Prostate gland (tissue), 2 donors: Measurements from ENCODE around the gene COG5.

Source experiments
- POLR2AphosphoS5 ChIP-seq: sonication (generic); formaldehyde crosslinking; IDR thresholded peaks from one replicate; pipeline ENCODE4 v1.6.1; 2017; ENCODE audit warnings: antibody characterized with exemption
- TF ChIP-seq, protein P1 (sequence below), 4 experiments: fragments of 200-600 bp in 2 of 4; fragments of 450-650 bp in 2 of 4; sonication (generic) in 2 of 4; IDR thresholded peaks; 1 replicate in 3 of 4; 2 replicates in 1 of 4; pipeline ENCODE4 v1.5.1; 2016 to 2019; ENCODE audit warnings: antibody characterized with exemption in 4 of 4, mild to moderate bottlenecking in 2 of 4, moderate library complexity in 2 of 4

DNA sequence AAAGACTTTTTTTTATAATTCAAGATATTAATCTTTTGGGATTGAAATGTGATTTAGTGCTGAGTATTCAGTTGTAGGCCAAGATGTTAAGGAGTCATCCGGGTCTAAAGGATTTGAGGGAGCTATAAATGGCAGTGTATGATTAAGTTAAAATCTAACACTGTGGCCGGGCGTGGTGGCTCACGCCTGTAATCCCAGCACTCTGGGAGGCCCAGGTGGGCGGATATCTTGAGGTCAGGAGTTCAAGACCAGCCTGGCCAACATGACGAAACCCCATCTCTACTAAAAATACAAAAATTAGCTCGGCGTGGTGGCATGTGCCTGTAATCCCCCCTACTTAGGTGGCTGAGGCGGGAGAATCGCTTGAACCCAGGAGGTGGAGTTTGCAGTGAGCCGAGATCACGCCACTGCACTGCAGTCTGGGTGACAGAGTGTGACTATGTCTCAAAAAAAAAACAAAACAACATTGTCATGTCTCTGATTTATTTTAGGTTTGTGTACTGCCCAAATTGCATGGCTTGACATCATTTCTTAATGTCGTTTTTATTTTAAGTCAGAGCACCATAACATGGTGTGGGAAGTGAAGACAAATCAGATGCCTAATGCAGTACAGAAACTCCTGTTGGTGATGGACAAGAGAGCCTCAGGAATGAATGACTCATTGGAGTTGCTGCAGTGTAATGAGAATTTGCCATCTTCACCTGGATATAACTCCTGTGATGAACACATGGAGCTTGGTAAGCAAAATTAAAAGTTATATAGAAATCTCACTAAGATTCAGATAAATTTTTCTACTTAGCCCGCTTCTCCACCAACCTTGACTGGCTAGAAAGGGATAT lies 384.2 kb downstream of the COG5 start:
- TF ChIP-seq, protein P1, sequence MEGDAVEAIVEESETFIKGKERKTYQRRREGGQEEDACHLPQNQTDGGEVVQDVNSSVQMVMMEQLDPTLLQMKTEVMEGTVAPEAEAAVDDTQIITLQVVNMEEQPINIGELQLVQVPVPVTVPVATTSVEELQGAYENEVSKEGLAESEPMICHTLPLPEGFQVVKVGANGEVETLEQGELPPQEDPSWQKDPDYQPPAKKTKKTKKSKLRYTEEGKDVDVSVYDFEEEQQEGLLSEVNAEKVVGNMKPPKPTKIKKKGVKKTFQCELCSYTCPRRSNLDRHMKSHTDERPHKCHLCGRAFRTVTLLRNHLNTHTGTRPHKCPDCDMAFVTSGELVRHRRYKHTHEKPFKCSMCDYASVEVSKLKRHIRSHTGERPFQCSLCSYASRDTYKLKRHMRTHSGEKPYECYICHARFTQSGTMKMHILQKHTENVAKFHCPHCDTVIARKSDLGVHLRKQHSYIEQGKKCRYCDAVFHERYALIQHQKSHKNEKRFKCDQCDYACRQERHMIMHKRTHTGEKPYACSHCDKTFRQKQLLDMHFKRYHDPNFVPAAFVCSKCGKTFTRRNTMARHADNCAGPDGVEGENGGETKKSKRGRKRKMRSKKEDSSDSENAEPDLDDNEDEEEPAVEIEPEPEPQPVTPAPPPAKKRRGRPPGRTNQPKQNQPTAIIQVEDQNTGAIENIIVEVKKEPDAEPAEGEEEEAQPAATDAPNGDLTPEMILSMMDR (IDR thresholded peaks at IDR 0.05), result no peak
- TF ChIP-seq POLR2AphosphoS5, result no peak
